ENCODE data around the gene TEX22. TPM values are rescaled to one million over a fixed set of nuclear protein-coding genes. Genes with fewer than 3 reads are reported as not detected.

The TEX22 gene
- total RNA-seq, 4 donors from 2014 or later, result 0.22 to 0.81 (median 0.33) TPM; not detected in 1

- 87% methylated on average over 6 of the region's 18 CpGs; no CpG with 5 or more reads in 1 of the 2 donors for WGBS, 2 donors
- Histone ChIP-seq H3K36me3 (peaks cover 0 to 3% of the 10 kb centered on the region in 2 donors), H3K9me3 (no peaks in the 10 kb centered on the region), H3K27ac (no peak overlapping the region), H3K27me3 (no peaks in the 10 kb centered on the region), H3K4me1 (peaks cover 0 to 5% of the 10 kb centered on the region in 2 donors), H3K4me3 (replicated peaks in 1 of 3) (no peak overlapping the region)
- intact Hi-C loops (cut with DNase I), result no loop called here
- no peak for DNase-seq
- TF ChIP-seq CTCF (IDR thresholded peaks at IDR 0.05) (no peak), POLR2A (IDR thresholded peaks at IDR 0.05) (no peak)
These were observed 39.6 kb downstream of the TEX22 start for GRCh38 chr14:105437723-105438500.

GRCh38 chr14:105439179-105439578 is 40.8 kb downstream of the TEX22 start:
- TF ChIP-seq POLR2A (IDR thresholded peaks at IDR 0.05) (no peak), CTCF (IDR thresholded peaks at IDR 0.05) (no peak)
- no peaks in the 10 kb centered on the region for H3K27me3 ChIP-seq
- intact Hi-C loops (cut with DNase I), result no loop called here
- DNase-seq, result no peak
- 100% methylated on average over 2 to 7 of the region's 11 CpGs for WGBS, 2 donors
- H3K9me3 ChIP-seq, result no peaks in the 10 kb centered on the region
- no peak overlapping the region for H3K27ac ChIP-seq
- H3K4me3 ChIP-seq (replicated peaks in 1 of 3), result no peak overlapping the region
- H3K4me1 ChIP-seq, result peaks cover 0 to 5% of the 10 kb centered on the region in 2 donors
- H3K36me3 ChIP-seq, result peaks cover 0 to 3% of the 10 kb centered on the region in 2 donors

- Histone ChIP-seq H3K4me1 (peaks cover 0 to 5% of the 10 kb centered on the region in 2 donors), H3K4me3 (replicated peaks in 1 of 3) (no peak overlapping the region), H3K27me3 (no peaks in the 10 kb centered on the region), H3K9me3 (no peaks in the 10 kb centered on the region), H3K27ac (no peak overlapping the region), H3K36me3 (peaks cover 0 to 3% of the 10 kb centered on the region in 2 donors)
- intact Hi-C loops (cut with DNase I), result no loop called here
- DNase-seq, result no peak
- TF ChIP-seq CTCF (IDR thresholded peaks at IDR 0.05), result no peak
- no peak for TF ChIP-seq POLR2A (IDR thresholded peaks at IDR 0.05)
- 87 to 99% methylated on average over 5 to 18 of the region's 33 CpGs for WGBS, 2 donors
These were observed 41.6 kb downstream of the TEX22 start for GRCh38 chr14:105439710-105440553.

- intact Hi-C loops (cut with DNase I), result no loop called here
- Histone ChIP-seq H3K4me3 (replicated peaks in 1 of 3) (no peak overlapping the region), H3K9me3 (no peaks in the 10 kb centered on the region), H3K4me1 (peaks cover 0 to 5% of the 10 kb centered on the region in 2 donors), H3K27ac (no peak overlapping the region), H3K27me3 (no peaks in the 10 kb centered on the region), H3K36me3 (peaks cover 0 to 3% of the 10 kb centered on the region in 2 donors)
- DNase-seq, result no peak
- TF ChIP-seq POLR2A (IDR thresholded peaks at IDR 0.05) (no peak), CTCF (IDR thresholded peaks at IDR 0.05) (no peak)
- 96% methylated on average over 7 of the region's 15 CpGs; no CpG with 5 or more reads in 1 of the 2 donors for WGBS, 2 donors
These were observed 42.2 kb downstream of the TEX22 start for GRCh38 chr14:105440554-105440900.
